H9 (cell line): ENCODE measurements around the gene PAH. TPM values are rescaled to one million over a fixed set of nuclear protein-coding genes. Genes with fewer than 3 reads are reported as not detected.

Source experiments
- DNase-seq: peaks from one replicate; pipeline ENCODE4 v3.0.0-alpha.2; 2017
- H2AFZ ChIP-seq: one replicate; pipeline ENCODE4 v1.6.1; 2013; ENCODE audit warnings: mild to moderate bottlenecking, low read length, control low read depth, moderate library complexity
- H2AK5ac ChIP-seq: 2 replicates; pipeline ENCODE4 v1.6.1; 2013; ENCODE audit warnings: low read length, control low read depth, mixed read lengths; ENCODE audit not compliant: insufficient read length
- H2BK120ac ChIP-seq: one replicate; pipeline ENCODE4 v1.6.1; 2013; ENCODE audit warnings: low read depth, mild to moderate bottlenecking, low read length, control low read depth, inconsistent platforms; ENCODE audit not compliant: poor library complexity, severe bottlenecking
- H2BK12ac ChIP-seq: 2 replicates; pipeline ENCODE4 v1.6.1; 2013; ENCODE audit warnings: low read length, control low read depth, mixed read lengths, low read depth; ENCODE audit not compliant: insufficient read length
- H2BK15ac ChIP-seq: 2 replicates; pipeline ENCODE4 v1.6.1; 2013; ENCODE audit warnings: low read depth, low read length, control low read depth
- H2BK20ac ChIP-seq: one replicate; pipeline ENCODE4 v1.6.1; 2013; ENCODE audit warnings: low read depth, mild to moderate bottlenecking, low read length, control low read depth, inconsistent platforms; ENCODE audit not compliant: poor library complexity, severe bottlenecking
- H2BK5ac ChIP-seq: 2 replicates; pipeline ENCODE4 v1.6.1; 2013; ENCODE audit warnings: low read length, control low read depth, mixed read lengths; ENCODE audit not compliant: insufficient read length
- H3K14ac ChIP-seq: 2 replicates; pipeline ENCODE4 v1.6.1; 2013; ENCODE audit warnings: low read length, control low read depth; ENCODE audit not compliant: insufficient read depth
- H3K18ac ChIP-seq: 2 replicates; pipeline ENCODE4 v1.6.1; 2013; ENCODE audit warnings: low read depth, mild to moderate bottlenecking, mixed read lengths, low read length, control low read depth; ENCODE audit not compliant: insufficient read length
- H3K23ac ChIP-seq: 2 replicates; pipeline ENCODE4 v1.6.1; 2013; ENCODE audit warnings: low read length, control low read depth, mixed read lengths, low read depth; ENCODE audit not compliant: insufficient read length
- H3K23me2 ChIP-seq: 2 replicates; pipeline ENCODE4 v1.6.1; 2013; ENCODE audit warnings: low read depth, mild to moderate bottlenecking, mixed read lengths, low read length, control low read depth; ENCODE audit not compliant: insufficient read length, poor library complexity, severe bottlenecking
- H3K27ac ChIP-seq: 2 replicates; pipeline ENCODE4 v1.5.1; 2013; ENCODE audit warnings: low read length, control low read depth, mixed read lengths, low read depth; ENCODE audit not compliant: insufficient read length
- H3K27me3 ChIP-seq: 2 replicates; pipeline ENCODE4 v1.6.1; 2013; ENCODE audit warnings: low read length, control low read depth, inconsistent platforms; ENCODE audit not compliant: insufficient read depth
- H3K4ac ChIP-seq: 2 replicates; pipeline ENCODE4 v1.6.1; 2013; ENCODE audit warnings: low read depth, mild to moderate bottlenecking, control low read depth, inconsistent platforms, low read length, moderate library complexity
- H3K4me1 ChIP-seq: 2 replicates; pipeline ENCODE4 v1.6.1; 2013; ENCODE audit warnings: low read length, control low read depth, inconsistent platforms; ENCODE audit not compliant: insufficient read depth
- H3K4me2 ChIP-seq: 2 replicates; pipeline ENCODE4 v1.6.1; 2013; ENCODE audit warnings: low read length, control low read depth, mixed read lengths; ENCODE audit not compliant: insufficient read length, insufficient read depth
- H3K56ac ChIP-seq: 2 replicates; pipeline ENCODE4 v1.6.1; 2013; ENCODE audit warnings: low read depth, mild to moderate bottlenecking, mixed read lengths, low read length, control low read depth; ENCODE audit not compliant: insufficient read length
- H3K79me1 ChIP-seq: 2 replicates; pipeline ENCODE4 v1.6.1; 2013; ENCODE audit warnings: low read depth, mild to moderate bottlenecking, moderate library complexity, low read length, control low read depth, inconsistent platforms; ENCODE audit not compliant: insufficient read depth, poor library complexity, severe bottlenecking
- H3K79me2 ChIP-seq: 2 replicates; pipeline ENCODE4 v1.6.1; 2013; ENCODE audit warnings: low read length, control low read depth, inconsistent platforms; ENCODE audit not compliant: insufficient read depth
- H3K9ac ChIP-seq: 2 replicates; pipeline ENCODE4 v1.6.1; 2013; ENCODE audit warnings: low read length, control low read depth, mixed read lengths; ENCODE audit not compliant: insufficient read length; ENCODE audit errors: extremely low read depth
- H3K9me3 ChIP-seq: one replicate; pipeline ENCODE4 v1.6.1; 2013; ENCODE audit warnings: low read depth, low read length, inconsistent platforms; ENCODE audit not compliant: control insufficient read depth
- H3T11ph ChIP-seq: one replicate; pipeline ENCODE4 v1.6.1; 2013; ENCODE audit warnings: mild to moderate bottlenecking, low read length, control low read depth, inconsistent platforms
- H4K20me1 ChIP-seq: one replicate; pipeline ENCODE4 v1.6.1; 2013; ENCODE audit not compliant: control insufficient read depth, insufficient read length, insufficient read depth
- H4K5ac ChIP-seq: 2 replicates; pipeline ENCODE4 v1.6.1; 2013; ENCODE audit warnings: low read depth, mild to moderate bottlenecking, mixed read lengths, low read length, control low read depth; ENCODE audit not compliant: insufficient read length
- H4K8ac ChIP-seq: replicated peaks from 2 replicates; pipeline ENCODE4 v1.6.1; 2013; ENCODE audit warnings: low read length, control low read depth, mixed read lengths, low read depth; ENCODE audit not compliant: insufficient read length
- H4K91ac ChIP-seq: 2 replicates; pipeline ENCODE4 v1.6.1; 2013; ENCODE audit warnings: low read depth, mild to moderate bottlenecking, moderate library complexity, mixed read lengths, low read length, control low read depth; ENCODE audit not compliant: insufficient read length
- H3K27ac Mint-ChIP-seq, 3 experiments: 2 replicates in 2 of 3; 3 replicates in 1 of 3; pipeline ENCODE4 v1.8.0; 2020 to 2021; ENCODE audit warnings: mixed read lengths in 3 of 3, mild to moderate bottlenecking in 1 of 3, moderate library complexity in 1 of 3
- H3K27me3 Mint-ChIP-seq: 2 replicates; pipeline ENCODE4 v1.8.0; 2021; ENCODE audit warnings: low read depth, mild to moderate bottlenecking, moderate library complexity, mixed read lengths
- H3K36me3 Mint-ChIP-seq, 3 experiments: 2 replicates in 2 of 3; 3 replicates in 1 of 3; pipeline ENCODE4 v1.8.0; 2020 to 2021; ENCODE audit warnings: low read depth in 3 of 3, mixed read lengths in 3 of 3; ENCODE audit not compliant: insufficient read depth in 1 of 3
- H3K4me1 Mint-ChIP-seq, 2 experiments: 2 replicates each; pipeline ENCODE4 v1.8.0; 2020; ENCODE audit warnings: mixed read lengths in 2 of 2
- H3K4me3 Mint-ChIP-seq, 2 experiments: 2 replicates in 1 of 2; 3 replicates in 1 of 2; pipeline ENCODE4 v1.8.0; 2020 to 2021; ENCODE audit warnings: mild to moderate bottlenecking in 2 of 2, mixed read lengths in 2 of 2, moderate library complexity in 1 of 2
- H3K9me3 Mint-ChIP-seq, 2 experiments: 2 replicates in 1 of 2; 3 replicates in 1 of 2; pipeline ENCODE4 v1.8.0; 2020; ENCODE audit warnings: mild to moderate bottlenecking in 2 of 2, mixed read lengths in 2 of 2, moderate library complexity in 1 of 2
- CTCF ChIP-seq: fragments of 200-600 bp; sonication (generic); conservative IDR thresholded peaks from 3 replicates; pipeline ENCODE4 v1.8.0; 2021; ENCODE audit warnings: antibody characterized with exemption, mild to moderate bottlenecking
- WGBS: extraction: QIAGEN DNeasy Blood & Tissue Kit; methylation state at CpG from one replicate; pipeline ENCODE4 v1.1.7; 2013; ENCODE audit warnings: missing lambda C conversion rate, low lambda C conversion rate, mixed read lengths; ENCODE audit not compliant: insufficient read length; ENCODE audit errors: extremely low coverage; 5-methylcytosine and 5-hydroxymethylcytosine counted together
- total RNA-seq: library from RNA; stranded (reverse); gene quantifications from 2 replicates; pipeline ENCODE4 v1.2.1, GENCODE V29; 2021

PAH gene
- total RNA-seq, 1 experiment from 2014 or later: 6.1 TPM

GRCh38 chr12:102879144-102879763 lies 37.8 kb downstream of the PAH start:
- no peak overlapping the region for H3K18ac ChIP-seq
- H3K27ac Mint-ChIP-seq: no peak overlapping the region
- no peak overlapping the region for H2AFZ ChIP-seq
- no peak overlapping the region for H2BK20ac ChIP-seq
- no peaks in the 10 kb centered on the region for H3K79me1 ChIP-seq
- H4K20me1 ChIP-seq: no peaks in the 10 kb centered on the region
- no peak overlapping the region for H4K8ac ChIP-seq
- peaks cover 1% of the 10 kb centered on the region for H3K27me3 Mint-ChIP-seq
- no peak overlapping the region for H2BK120ac ChIP-seq
- no peaks in the 10 kb centered on the region for H3K36me3 Mint-ChIP-seq
- no peak overlapping the region for H3T11ph ChIP-seq
- no peaks in the 10 kb centered on the region for H3K9me3 ChIP-seq
- no peak overlapping the region for H3K27ac ChIP-seq
- no peaks in the 10 kb centered on the region for H3K79me2 ChIP-seq
- H3K23ac ChIP-seq: no peak overlapping the region
- H3K4me2 ChIP-seq: no peak overlapping the region
- H3K56ac ChIP-seq: no peak overlapping the region
- H3K27me3 ChIP-seq: no peaks in the 10 kb centered on the region
- H2BK12ac ChIP-seq: no peak overlapping the region
- H3K9me3 Mint-ChIP-seq: no peaks in the 10 kb centered on the region; a peak in 1 of 5 replicates
- H3K9ac ChIP-seq: no peak overlapping the region
- no peak overlapping the region for H2BK5ac ChIP-seq
- H3K23me2 ChIP-seq: no peaks in the 10 kb centered on the region
- H3K14ac ChIP-seq: no peak overlapping the region
- H3K4me1 ChIP-seq: no peaks in the 10 kb centered on the region
- DNase-seq: peak; percentile 84
- no peak overlapping the region for H4K5ac ChIP-seq
- WGBS: no CpG with 5 or more reads among the region's 9 CpGs
- H2AK5ac ChIP-seq: no peak overlapping the region
- TF ChIP-seq CTCF: peak; percentile 75
- no peak overlapping the region for H3K4ac ChIP-seq
- H3K4me1 Mint-ChIP-seq: peaks cover 2 to 13% of the 10 kb centered on the region in 2 experiments; a peak in 3 of 4 replicates
- no peak overlapping the region for H2BK15ac ChIP-seq
- H3K4me3 Mint-ChIP-seq: no peak overlapping the region
- no peak overlapping the region for H4K91ac ChIP-seq
